HG02571 (cell line): ENCODE data around the gene UBE2D4.
"Not testable (repeated sequence)": the region's sequence is repeated elsewhere in the genome, so short reads cannot be mapped to it uniquely, and the experiment has no call there.

Experiments
- ATAC-seq: cut with Tn5 transposase; IDR thresholded peaks from one replicate; pipeline ENCODE4 v1.9.1; 2021; ENCODE audit warnings: mild to moderate bottlenecking, moderate library complexity; ENCODE audit not compliant: unreplicated experiment

The UBE2D4 gene

GRCh38 chr7:43925984-43926797 is at the start of gene UBE2D4:
TSS of gene UBE2D4 (plus strand) at chr7:43926436. CDS start at chr7:43926533, 97 bp downstream.
- peak; percentile 86 for ATAC-seq

GRCh38 chr7:43876976-43877745 is 49.1 kb upstream of the UBE2D4 start:
- ATAC-seq, result no peak

DNA sequence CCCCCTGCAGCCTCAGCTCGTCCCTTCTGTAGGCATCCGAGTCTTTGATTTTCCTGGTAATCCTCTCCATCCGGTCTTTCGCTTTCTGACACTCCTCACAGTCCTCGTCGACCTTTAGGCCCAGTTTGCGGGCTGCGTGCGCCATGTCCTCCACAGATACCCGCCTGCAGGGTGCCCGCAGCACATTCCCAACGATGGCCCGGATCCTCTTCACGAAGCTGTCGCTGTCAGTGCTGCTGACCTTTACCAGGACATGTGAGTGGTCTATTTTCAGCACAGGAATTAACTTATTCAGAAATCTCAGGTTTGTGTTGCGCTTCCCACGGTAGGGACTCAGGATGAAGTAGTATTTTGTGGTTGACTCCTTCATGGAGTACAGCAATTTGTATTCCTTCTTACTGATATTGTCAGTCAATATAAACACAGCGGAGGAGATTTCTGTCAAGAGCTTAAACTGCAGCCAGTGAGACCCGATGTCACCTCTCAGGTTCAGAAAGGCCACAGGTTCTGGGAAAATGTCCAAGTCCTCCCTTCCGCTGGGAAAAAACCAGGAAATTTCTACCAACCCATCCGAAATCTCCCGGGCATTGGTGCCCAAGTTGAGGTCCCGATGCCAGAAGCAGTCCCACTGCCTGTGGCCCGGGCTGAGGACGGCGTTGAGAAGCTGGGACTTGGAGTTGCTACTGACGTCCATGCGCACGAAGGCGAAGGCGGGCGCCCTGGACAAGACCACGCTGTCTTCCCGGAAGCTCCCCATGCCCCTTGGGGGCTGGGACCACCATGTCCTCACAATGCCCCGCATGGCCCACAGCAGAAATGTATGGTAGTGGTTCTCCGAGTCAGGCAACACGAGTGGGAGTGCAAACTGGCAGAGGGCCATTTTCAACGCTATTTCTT is 48.0 kb upstream of the UBE2D4 start:
- no peak for ATAC-seq

- ATAC-seq, result no peak
These were observed 47.4 kb upstream of the UBE2D4 start for GRCh38 chr7:43878867-43879266.

GRCh38 chr7:43879477-43879876 is 46.8 kb upstream of the UBE2D4 start:
- ATAC-seq, result no peak

DNA sequence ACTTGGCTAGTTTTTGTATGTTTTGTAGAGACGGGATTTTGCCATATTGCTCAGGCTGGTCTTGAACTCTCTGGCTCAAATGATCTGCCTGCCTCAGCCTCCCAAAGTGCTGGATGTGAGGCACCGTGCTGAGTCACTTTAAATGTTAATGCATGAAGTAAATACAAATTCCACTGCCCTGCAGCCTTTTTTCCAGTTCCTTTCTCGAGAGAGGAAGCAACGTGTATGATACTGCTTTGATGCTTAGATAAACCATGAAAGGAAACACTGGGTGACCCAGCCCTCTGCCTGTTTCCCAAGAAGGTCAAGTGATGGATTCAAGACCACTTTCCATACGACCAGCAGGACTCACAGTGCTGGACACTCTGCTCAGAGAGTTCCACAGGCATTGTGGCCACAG is 45.6 kb upstream of the UBE2D4 start:
- no peak for ATAC-seq

DNA sequence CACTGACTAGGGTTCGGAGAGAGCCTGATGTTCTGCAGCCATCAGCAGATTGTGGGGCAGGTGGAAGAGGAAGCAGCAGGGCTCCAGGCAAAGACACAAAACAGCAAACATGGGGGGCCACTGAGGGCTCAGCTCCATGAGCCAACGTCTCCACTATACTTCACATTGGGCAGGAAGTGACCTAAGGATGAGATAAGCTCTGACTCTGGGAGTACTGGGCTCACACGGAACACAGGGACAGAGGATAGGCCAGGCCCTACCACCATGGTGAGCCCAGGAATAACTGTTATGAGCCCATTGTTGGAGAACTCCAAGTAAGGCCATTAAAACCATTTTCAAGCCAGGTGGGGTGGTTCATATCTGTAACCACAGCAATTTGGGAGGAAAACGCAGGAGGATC is 42.0 kb upstream of the UBE2D4 start:
- no peak for ATAC-seq

DNA sequence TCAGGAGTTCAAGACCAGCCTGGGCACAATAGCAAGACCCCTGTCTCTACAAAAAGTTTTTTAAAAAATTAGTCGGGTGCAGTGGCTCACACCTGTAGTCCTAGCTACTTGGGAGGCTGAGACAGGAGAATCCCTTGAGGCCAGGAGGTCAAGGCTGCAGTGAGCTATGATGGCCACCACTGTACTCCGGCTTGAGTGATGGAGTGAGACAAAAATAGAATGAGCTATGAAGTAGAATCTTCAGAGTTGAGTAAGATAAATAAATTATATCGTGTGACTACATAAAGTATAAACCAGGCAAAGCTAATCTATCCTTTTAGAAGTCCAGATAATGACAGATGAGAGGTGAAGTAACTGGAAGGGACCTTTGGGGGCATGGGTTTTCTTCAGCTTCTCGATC is 41.6 kb upstream of the UBE2D4 start:
- ATAC-seq, result no peak

- no peak for ATAC-seq
These were observed 37.0 kb upstream of the UBE2D4 start for GRCh38 chr7:43888993-43889945.

- ATAC-seq, result no peak
These were observed 35.8 kb upstream of the UBE2D4 start for GRCh38 chr7:43890468-43890867.

GRCh38 chr7:43891069-43891955 is 34.9 kb upstream of the UBE2D4 start:
- ATAC-seq, result no peak

GRCh38 chr7:43895847-43896415 is 30.3 kb upstream of the UBE2D4 start:
- ATAC-seq, result no peak

- not testable (repeated sequence) for ATAC-seq
These were observed 27.7 kb upstream of the UBE2D4 start for GRCh38 chr7:43898571-43898970.

DNA sequence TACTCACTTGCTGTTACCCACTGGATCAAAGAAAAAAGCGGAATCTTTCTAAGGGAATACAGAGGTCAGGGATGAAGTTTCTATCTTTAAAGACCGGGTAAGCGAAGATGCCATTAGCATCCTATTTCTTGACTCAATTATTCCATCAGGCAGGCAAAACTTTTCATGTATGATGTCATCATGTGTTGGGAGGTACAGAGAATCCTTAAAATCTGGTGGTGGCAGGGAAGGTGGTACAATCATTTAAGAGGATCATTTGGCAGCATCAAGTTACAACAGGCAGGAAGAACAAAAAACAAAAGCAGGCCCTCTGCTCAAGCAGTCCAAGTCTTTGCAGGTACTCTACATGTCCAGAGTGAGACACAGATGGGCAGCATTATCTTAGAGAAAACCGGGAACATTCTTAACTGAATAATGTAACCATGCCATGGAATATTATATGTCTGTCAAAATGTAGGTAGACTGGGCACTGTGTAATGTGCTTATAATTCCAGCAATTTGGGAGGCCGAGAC is 23.6 kb upstream of the UBE2D4 start:
- ATAC-seq, result no peak

DNA sequence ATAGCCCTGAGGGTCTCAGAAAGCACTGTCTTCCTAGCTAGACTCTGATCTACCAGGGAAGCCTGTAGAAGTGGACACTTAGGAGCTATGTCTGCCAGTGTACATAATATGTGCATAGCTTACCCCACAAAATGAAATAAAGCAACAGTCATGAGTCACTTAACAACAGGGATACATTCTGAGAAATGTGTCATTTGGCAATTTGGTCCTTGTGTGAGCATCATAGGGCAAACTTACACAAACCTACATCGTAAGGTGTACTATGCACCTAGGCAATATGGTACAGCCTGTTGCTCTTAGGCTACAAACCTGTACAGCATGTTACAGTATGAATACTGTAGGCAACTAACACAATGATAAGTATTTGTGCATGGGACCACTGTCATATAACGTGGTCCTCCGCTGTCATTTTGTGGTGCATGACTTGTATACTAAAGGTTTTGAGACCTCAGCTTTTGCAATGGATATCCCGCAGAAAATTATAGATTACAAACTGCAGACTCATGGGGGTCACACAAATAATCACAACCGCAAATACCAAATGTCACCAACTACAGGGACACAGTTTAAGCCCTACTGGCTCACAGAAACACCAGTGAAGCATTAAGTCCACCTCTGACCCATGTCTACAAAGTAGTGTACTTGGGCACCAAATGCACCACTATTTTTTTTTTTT is 21.6 kb upstream of the UBE2D4 start:
- no peak for ATAC-seq

- no peak for ATAC-seq
These were observed 20.9 kb upstream of the UBE2D4 start for GRCh38 chr7:43905209-43905946.

- ATAC-seq, result peak; percentile 29
These were observed 20.3 kb upstream of the UBE2D4 start for GRCh38 chr7:43905956-43906330.
